GM12878 (cell line): ENCODE measurements around the gene PFKM. TPM values are rescaled to one million over a fixed set of nuclear protein-coding genes. Genes with fewer than 3 reads are reported as not detected.

Source experiments
- ATAC-seq: fragments of 200-7000 bp; cut with Tn5 transposase; 3 replicates; pipeline ENCODE4 v1.9.1; 2020; ENCODE audit warnings: mild to moderate bottlenecking, moderate library complexity
- BruUV-seq: library from RNA; stranded (reverse); fragments of 400-500 nt; replicated peaks from 2 replicates; lab custom pipeline; 2021; lab: Mats Ljungman, UMichigan
- CTCF ChIA-PET: fragments of 300-600 bp; sonication (Branson Sonifier 250); formaldehyde crosslinking; extraction: SDS; loops from one replicate; lab custom pipeline; 2021; ENCODE audit warnings: inconsistent platforms; lab: Yijun Ruan, JAX
- POLR2A ChIA-PET: fragments of 350-600 bp; formaldehyde crosslinking; extraction: SDS; loops from one replicate; lab custom pipeline; 2021; ENCODE audit warnings: inconsistent platforms; lab: Charles Lee
- RAD21 ChIA-PET: fragments of 300-600 bp; sonication (Branson Sonifier 250); formaldehyde crosslinking; loops from one replicate; lab custom pipeline; 2023; ENCODE audit warnings: antibody characterized with exemption; ENCODE audit not compliant: unreplicated experiment; lab: Charles Lee
- SMC1A ChIA-PET: fragments of 300-600 bp; sonication (Branson Sonifier 250); formaldehyde crosslinking; loops from one replicate; lab custom pipeline; 2023; ENCODE audit not compliant: unreplicated experiment, uncharacterized antibody; lab: Charles Lee
- DNase-seq: peaks from one replicate; pipeline ENCODE4 v3.0.0-alpha.2; 2011; ENCODE audit warnings: low read depth, low spot score
- FAIRE-seq: peaks from 3 replicates; lab custom pipeline; 2011; peaks lifted over from hg19 to GRCh38; lab: Jason Lieb, UNC
- H2AFZ ChIP-seq: 2 replicates; pipeline ENCODE4 v1.6.0; 2011; ENCODE audit warnings: low read depth, low read length, control low read depth; ENCODE audit not compliant: control insufficient read depth
- H3K27ac ChIP-seq: 2 replicates; pipeline ENCODE4 v1.5.1; 2011; ENCODE audit warnings: control low read depth; ENCODE audit not compliant: control insufficient read depth, insufficient read depth
- H3K27me3 ChIP-seq, 2 experiments: replicated peaks in 1 of 2; 2 replicates each; pipeline versions ENCODE4 v1.6.0 to v1.6.1; 2011; ENCODE audit warnings: low read length in 1 of 2; ENCODE audit not compliant: control insufficient read depth in 2 of 2, insufficient read depth in 2 of 2
- H3K36me3 ChIP-seq, 2 experiments: 2 replicates each; pipeline ENCODE4 v1.5.1; 2011; ENCODE audit warnings: low read length in 1 of 2; ENCODE audit not compliant: control insufficient read depth in 2 of 2, insufficient read depth in 2 of 2
- H3K4me1 ChIP-seq: 2 replicates; pipeline ENCODE4 v1.6.1; 2011; ENCODE audit warnings: mild to moderate bottlenecking, low read length, moderate library complexity, mixed read lengths; ENCODE audit not compliant: control insufficient read depth, insufficient read depth
- H3K4me2 ChIP-seq: 2 replicates; pipeline ENCODE4 v1.6.0; 2011; ENCODE audit warnings: control low read depth; ENCODE audit not compliant: control insufficient read depth, insufficient read depth
- H3K4me3 ChIP-seq: fragments of 200-600 bp; sonication (generic); 2 replicates; pipeline ENCODE4 v1.5.1; 2016
- H3K79me2 ChIP-seq: 2 replicates; pipeline ENCODE4 v1.6.0; 2011; ENCODE audit warnings: low read length; ENCODE audit not compliant: control insufficient read depth, insufficient read depth
- H3K9ac ChIP-seq: 2 replicates; pipeline ENCODE4 v1.8.0; 2011; ENCODE audit warnings: low read length, control low read depth, mixed read lengths; ENCODE audit not compliant: control insufficient read depth, insufficient read depth
- H3K9me3 ChIP-seq: replicated peaks from 3 replicates; pipeline ENCODE4 v1.5.1; 2011; ENCODE audit warnings: mild to moderate bottlenecking, low read length; ENCODE audit not compliant: control insufficient read depth, insufficient read depth
- H4K20me1 ChIP-seq: 2 replicates; pipeline ENCODE4 v1.6.0; 2011; ENCODE audit not compliant: control insufficient read depth, insufficient read depth
- CHD4 ChIP-seq: fragments of 200-600 bp; sonication (generic); IDR thresholded peaks from 2 replicates; pipeline ENCODE4 v1.6.1; 2016; ENCODE audit warnings: mild to moderate bottlenecking
- MEF2A ChIP-seq: IDR thresholded peaks from 2 replicates; pipeline ENCODE4 v1.6.1; 2011; ENCODE audit warnings: low read depth, mild to moderate bottlenecking, low read length, moderate library complexity; ENCODE audit not compliant: insufficient read depth
- PRDM15 ChIP-seq: fragments of 450-650 bp; formaldehyde crosslinking; IDR thresholded peaks from 2 replicates; pipeline ENCODE4 v1.4.0; 2020; ENCODE audit warnings: mild to moderate bottlenecking, moderate library complexity
- SUZ12 ChIP-seq: fragments of 200-600 bp; sonication (generic); IDR thresholded peaks from one replicate; pipeline ENCODE4 v1.6.1; 2018; ENCODE audit warnings: antibody characterized with exemption, mild to moderate bottlenecking; ENCODE audit not compliant: unreplicated experiment
- USF1 ChIP-seq: IDR thresholded peaks from 2 replicates; pipeline ENCODE4 v1.6.1; 2011; ENCODE audit warnings: borderline replicate concordance, low read depth, mild to moderate bottlenecking, moderate library complexity, mixed read lengths, low read length; ENCODE audit not compliant: insufficient read depth; ENCODE audit errors: extremely low read length
- YBX1 ChIP-seq: fragments of 450-650 bp; IDR thresholded peaks from 2 replicates; pipeline ENCODE4 v1.6.1; 2016; ENCODE audit warnings: antibody characterized with exemption
- WGBS: methylation state at CpG from one replicate; pipeline ENCODE4 v1.1.6; 2016; ENCODE audit warnings: low lambda C conversion rate; ENCODE audit not compliant: insufficient replicate concordance, insufficient coverage; ENCODE audit errors: missing lambda C conversion rate; 5-methylcytosine and 5-hydroxymethylcytosine counted together
- in situ Hi-C: fragments of 300-500 bp; cut with MboI; formaldehyde crosslinking; loops from 9 replicates; pipeline ENCODE4 v1.14.3; 2018; ENCODE audit warnings: mixed read lengths
- intact Hi-C: fragments of 100-400 bp; cut with micrococcal nuclease; formaldehyde crosslinking; loops from one replicate; pipeline ENCODE4 v1.14.2; 2022; ENCODE audit not compliant: unreplicated experiment
- polyA plus RNA-seq, 11 experiments: library from polyadenylated mRNA; depleted of rRNA in 4 of 11; unstranded in 6 of 11; stranded (reverse) in 5 of 11; fragments of >200 nt; fragmentation: Nextera tagmentation in 4 of 11; fragmentation: Illumina TruSeq in 1 of 11; extraction: Ambion mirVana in 4 of 11; extraction: Trizol in 1 of 11; gene quantifications; 1 replicate in 1 of 11; 2 replicates in 10 of 11; pipeline versions ENCODE4 v1.2.1 to v1.2.3, GENCODE V29; 2011 to 2016; ENCODE audit warnings: inconsistent platforms in 2 of 11, missing spikeins in 2 of 11, low read depth in 1 of 11
- total RNA-seq, 4 experiments: library from RNA; depleted of rRNA in 3 of 4; stranded (reverse); fragments of >200 nt in 3 of 4; fragmentation: Illumina TruSeq in 1 of 4; extraction: Trizol in 1 of 4; gene quantifications; 2 replicates each; pipeline versions ENCODE4 v1.2.1 to v1.2.3, GENCODE V29; 2013 to 2021

The PFKM gene
- total and polyA plus RNA-seq, 10 of the 15 experiments (the other 5 are each of a cell fraction or from before 2014, with no cell fraction given), result 27.6 to 80.0 (median 55.8) TPM

- SMC1A ChIA-PET, result interaction anchor here (1.0 to 3.4 kb wide), 3 partner anchors 15 to 21 kb away, joined by 3 to 27 read pairs (median 6); partner anchors contain the start of gene SENP1
- no peaks in the 10 kb centered on the region for H3K27me3 ChIP-seq
- intact Hi-C loops (no loop called here), in situ Hi-C loops (no loop called here)
- H3K79me2 ChIP-seq, result peaks cover 23% of the 10 kb centered on the region
- H3K9ac ChIP-seq, result no peak overlapping the region
- TF ChIP-seq SUZ12 (no peak), USF1 (no peak), PRDM15 (CRISPR knock-in tag) (no peak), MEF2A (no peak), YBX1 (no peak), CHD4 (no peak)
- H3K4me1 ChIP-seq, result peaks cover 6% of the 10 kb centered on the region
- FAIRE-seq (no peak), DNase-seq (no peak), ATAC-seq (no peak)
- H3K9me3 ChIP-seq, result no peaks in the 10 kb centered on the region
- POLR2A ChIA-PET, result no interaction called here
- H3K4me3 ChIP-seq, result no peak overlapping the region; the same call in 1 of the 2 replicates
- H3K27ac ChIP-seq, result no peak overlapping the region
- no peak overlapping the region for H3K4me2 ChIP-seq
- CTCF ChIA-PET, result interaction anchor here (3.4 to 3.5 kb wide), 2 partner anchors 14 to 18 kb away, joined by 18 to 19 read pairs; no protein-coding TSS in a partner anchor
- BruUV-seq, result no TSS peak
- RAD21 ChIA-PET, result interaction anchor here (0.5 kb wide), 1 partner anchor 466 kb away, joined by 3 read pairs; no protein-coding TSS in a partner anchor
- no peak overlapping the region for H2AFZ ChIP-seq
- peaks cover 1 to 15% of the 10 kb centered on the region in 2 experiments for H3K36me3 ChIP-seq
- H4K20me1 ChIP-seq, result no peaks in the 10 kb centered on the region
- WGBS, result 100% methylated on average over 1 of the region's 1 CpG
Observed at GRCh38 chr12:48121522-48121921, 2.4 kb downstream of the PFKM start.
